Trophoblast cell (in vitro differentiated cells and primary cell): ENCODE measurements around the gene LINGO3.
"Not testable (repeated sequence)": the region's sequence is repeated elsewhere in the genome, so short reads cannot be mapped to it uniquely, and the experiment has no call there.

Source experiments
- DNase-seq, 2 donors: peaks; one replicate each; pipeline ENCODE4 v3.0.0-alpha.2; 2016
- H2AFZ ChIP-seq: 2 replicates; pipeline ENCODE4 v1.6.1; 2013; ENCODE audit warnings: low read length, moderate library complexity, mild to moderate bottlenecking; ENCODE audit not compliant: insufficient read depth, poor library complexity
- H2AK5ac ChIP-seq: 2 replicates; pipeline ENCODE4 v1.6.1; 2013; ENCODE audit warnings: mild to moderate bottlenecking, low read length
- H2BK120ac ChIP-seq: 2 replicates; pipeline ENCODE4 v1.6.1; 2013; ENCODE audit warnings: low read length, mild to moderate bottlenecking, moderate library complexity; ENCODE audit not compliant: insufficient read depth, poor library complexity
- H2BK12ac ChIP-seq: 2 replicates; pipeline ENCODE4 v1.6.1; 2013; ENCODE audit warnings: mild to moderate bottlenecking, low read length, moderate library complexity
- H2BK5ac ChIP-seq: 2 replicates; pipeline ENCODE4 v1.6.1; 2013; ENCODE audit warnings: low read length, low read depth, moderate library complexity, mild to moderate bottlenecking; ENCODE audit not compliant: poor library complexity
- H3K14ac ChIP-seq: 2 replicates; pipeline ENCODE4 v1.6.1; 2013; ENCODE audit warnings: mild to moderate bottlenecking, low read length
- H3K18ac ChIP-seq: 2 replicates; pipeline ENCODE4 v1.6.1; 2013; ENCODE audit warnings: mild to moderate bottlenecking, low read length
- H3K23ac ChIP-seq: 2 replicates; pipeline ENCODE4 v1.6.1; 2013; ENCODE audit warnings: low read length
- H3K27ac ChIP-seq: 2 replicates; pipeline ENCODE4 v1.5.1; 2013; ENCODE audit warnings: low read depth, mild to moderate bottlenecking, inconsistent platforms, low read length, moderate library complexity
- H3K27me3 ChIP-seq: 2 replicates; pipeline ENCODE4 v1.6.1; 2013; ENCODE audit warnings: inconsistent platforms, mild to moderate bottlenecking, low read length, moderate library complexity; ENCODE audit not compliant: insufficient read depth
- H3K36me3 ChIP-seq, 2 experiments: 1 replicate in 1 of 2; 2 replicates in 1 of 2; pipeline ENCODE4 v1.6.1; 2013; ENCODE audit warnings: low read length in 2 of 2, mild to moderate bottlenecking in 2 of 2, moderate library complexity in 1 of 2; ENCODE audit not compliant: insufficient read depth in 2 of 2, control insufficient read depth in 1 of 2
- H3K4ac ChIP-seq: 2 replicates; pipeline ENCODE4 v1.6.1; 2013; ENCODE audit warnings: low read depth, mild to moderate bottlenecking, low read length, moderate library complexity
- H3K4me1 ChIP-seq, 2 experiments: 1 replicate in 1 of 2; 2 replicates in 1 of 2; pipeline ENCODE4 v1.6.1; 2013; ENCODE audit warnings: low read length in 2 of 2, mild to moderate bottlenecking in 2 of 2, moderate library complexity in 1 of 2; ENCODE audit not compliant: insufficient read depth in 2 of 2, control insufficient read depth in 1 of 2
- H3K4me2 ChIP-seq: 2 replicates; pipeline ENCODE4 v1.6.1; 2013; ENCODE audit warnings: inconsistent platforms, mild to moderate bottlenecking, low read length, moderate library complexity
- H3K4me3 ChIP-seq: 2 replicates; pipeline ENCODE4 v1.5.1; 2013; ENCODE audit warnings: mild to moderate bottlenecking, low read depth, low read length, inconsistent platforms
- H3K79me1 ChIP-seq: one replicate; pipeline ENCODE4 v1.6.1; 2013; ENCODE audit warnings: low read length
- H3K79me2 ChIP-seq: 2 replicates; pipeline ENCODE4 v1.6.1; 2013; ENCODE audit warnings: low read length, mild to moderate bottlenecking; ENCODE audit not compliant: control insufficient read depth, insufficient read depth, poor library complexity
- H3K9ac ChIP-seq: 2 replicates; pipeline ENCODE4 v1.6.1; 2013; ENCODE audit warnings: mild to moderate bottlenecking, low read length
- H3K9me3 ChIP-seq: 2 replicates; pipeline ENCODE4 v1.6.1; 2013; ENCODE audit warnings: low read depth, mild to moderate bottlenecking, control low read depth, inconsistent platforms, low read length; ENCODE audit not compliant: insufficient read depth
- H4K12ac ChIP-seq: 2 replicates; pipeline ENCODE4 v1.6.1; 2013; ENCODE audit warnings: low read depth, mild to moderate bottlenecking, low read length, moderate library complexity
- H4K8ac ChIP-seq: 2 replicates; pipeline ENCODE4 v1.6.1; 2013; ENCODE audit warnings: low read depth, mild to moderate bottlenecking, low read length, moderate library complexity
- H4K91ac ChIP-seq: one replicate; pipeline ENCODE4 v1.6.1; 2013; ENCODE audit warnings: low read depth, mild to moderate bottlenecking, low read length, moderate library complexity
- WGBS: extraction: QIAGEN DNeasy Blood & Tissue Kit; methylation state at CpG from one replicate; pipeline ENCODE4 v1.1.7; 2013; ENCODE audit warnings: missing lambda C conversion rate; ENCODE audit not compliant: insufficient read length, insufficient coverage; ENCODE audit errors: extremely low coverage; 5-methylcytosine and 5-hydroxymethylcytosine counted together

The LINGO3 gene

DNA sequence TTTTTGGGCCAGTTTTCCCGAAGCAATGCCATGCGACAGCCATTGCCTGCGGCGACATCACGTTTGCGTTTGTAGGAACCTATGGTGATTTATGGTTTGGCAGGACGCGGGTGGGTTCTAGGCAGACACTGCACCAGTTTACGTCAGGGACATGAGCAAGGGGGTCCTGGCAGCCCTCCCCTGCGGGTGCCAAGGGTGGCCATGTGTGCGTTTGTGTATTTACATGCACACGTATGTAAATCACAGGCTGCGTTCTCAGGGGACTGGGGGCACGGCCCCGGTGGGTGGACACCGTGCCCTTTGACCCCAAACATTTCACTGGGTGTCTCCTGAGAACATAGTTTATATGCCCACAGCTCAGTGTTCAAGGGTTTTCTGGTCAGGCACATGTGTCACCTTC, 42.7 kb upstream of the LINGO3 start:
- H3K9ac ChIP-seq: no peak overlapping the region
- H2BK120ac ChIP-seq: no peak overlapping the region
- no CpG with 5 or more reads among the region's 16 CpGs for WGBS
- no peaks in the 10 kb centered on the region for H3K9me3 ChIP-seq
- H3K4me2 ChIP-seq: no peak overlapping the region
- H2BK12ac ChIP-seq: no peak overlapping the region
- no peak overlapping the region for H3K4ac ChIP-seq
- DNase-seq: no peak
- H3K4me1 ChIP-seq: no peaks in the 10 kb centered on the region
- H3K23ac ChIP-seq: no peak overlapping the region
- H3K27ac ChIP-seq: no peak overlapping the region
- H3K14ac ChIP-seq: no peak overlapping the region
- H4K8ac ChIP-seq: no peak overlapping the region
- no peak overlapping the region for H4K12ac ChIP-seq
- no peaks in the 10 kb centered on the region for H3K79me2 ChIP-seq
- no peak overlapping the region for H4K91ac ChIP-seq
- no peak overlapping the region for H2AK5ac ChIP-seq
- H3K4me3 ChIP-seq: no peak overlapping the region
- H3K18ac ChIP-seq: no peak overlapping the region
- H2BK5ac ChIP-seq: no peak overlapping the region
- H3K79me1 ChIP-seq: no peaks in the 10 kb centered on the region
- H2AFZ ChIP-seq: no peak overlapping the region
- H3K36me3 ChIP-seq: peaks cover 27 to 36% of the 10 kb centered on the region in 2 experiments
- H3K27me3 ChIP-seq: no peaks in the 10 kb centered on the region

DNA sequence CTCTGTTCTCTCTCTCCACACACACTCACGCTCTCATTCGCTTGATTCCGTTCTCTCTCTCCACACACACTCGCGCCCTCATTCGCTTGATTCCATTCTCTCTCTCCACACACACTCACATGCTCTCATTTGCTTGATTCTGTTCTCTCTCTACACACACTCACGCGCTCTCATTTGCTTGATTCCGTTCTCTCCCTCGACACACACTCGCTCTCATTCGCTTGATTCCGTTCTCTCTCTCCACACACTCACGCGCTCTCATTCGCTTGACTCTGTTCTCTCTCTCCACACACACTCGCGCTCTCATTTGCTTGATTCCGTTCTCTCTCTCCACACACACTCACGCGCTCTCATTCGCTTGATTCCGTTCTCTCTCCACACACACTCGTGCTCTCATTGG, 41.9 kb upstream of the LINGO3 start:
- not testable (repeated sequence) for DNase-seq, H4K8ac ChIP-seq
- 98% methylated on average over 23 of the region's 24 CpGs for WGBS

DNA sequence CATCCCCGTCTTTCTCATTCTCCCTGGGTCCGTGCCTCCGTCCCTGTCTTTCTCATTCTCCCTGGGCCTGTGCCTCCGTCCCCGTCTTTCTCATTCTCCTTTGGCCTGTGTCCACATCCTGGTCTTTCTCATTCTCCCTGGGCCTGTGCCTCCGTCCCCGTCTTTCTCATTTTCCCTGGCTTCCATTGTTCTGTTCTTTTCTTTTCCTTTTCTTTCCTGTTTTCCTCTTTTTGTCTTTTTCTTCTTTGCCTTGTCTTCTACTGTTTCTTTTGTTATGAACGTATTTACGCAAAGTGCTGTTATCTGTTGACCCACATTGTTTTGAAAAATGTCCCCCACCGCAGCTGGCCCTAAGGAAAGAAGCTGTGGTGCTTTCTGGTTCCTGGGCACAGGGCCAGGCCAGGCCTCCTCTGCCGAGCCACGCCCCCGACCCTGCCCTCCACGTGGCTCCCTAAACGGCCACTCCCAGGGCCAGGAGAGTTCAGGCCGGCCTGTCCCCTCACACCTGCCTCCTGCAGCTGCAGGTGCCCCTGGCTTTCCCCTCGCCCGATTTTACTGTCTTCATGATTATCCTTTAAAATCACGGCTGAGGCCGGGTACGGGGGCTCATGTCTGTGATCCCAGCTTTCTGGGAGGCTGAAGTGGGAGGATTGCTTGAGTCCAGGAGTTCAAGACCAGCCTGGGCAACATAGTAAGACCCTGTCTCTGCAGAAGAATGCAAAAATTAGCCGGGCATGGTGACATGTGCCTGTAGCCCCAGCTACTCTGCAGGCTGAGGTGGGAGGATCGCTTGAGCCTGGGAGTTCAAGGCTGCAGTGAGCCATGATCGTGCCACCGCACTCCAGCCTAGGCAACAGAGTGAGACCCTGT, 38.1 kb upstream of the LINGO3 start:
- Histone ChIP-seq H3K4me3 (no peak overlapping the region), H2AFZ (no peak overlapping the region), H2BK5ac (no peak overlapping the region), H3K27ac (no peak overlapping the region), H3K4ac (no peak overlapping the region), H4K12ac (no peak overlapping the region), H3K18ac (no peak overlapping the region), H3K9ac (no peak overlapping the region), H3K79me1 (peaks cover 9% of the 10 kb centered on the region), H2AK5ac (no peak overlapping the region), H3K14ac (no peak overlapping the region), H4K8ac (no peak overlapping the region), H3K4me2 (no peak overlapping the region), H3K27me3 (no peaks in the 10 kb centered on the region), H3K79me2 (peaks cover 4% of the 10 kb centered on the region), H3K4me1 (peaks cover 10 to 11% of the 10 kb centered on the region in 2 experiments), H3K9me3 (no peaks in the 10 kb centered on the region), H4K91ac (no peak overlapping the region), H2BK120ac (no peak overlapping the region), H2BK12ac (no peak overlapping the region), H3K23ac (no peak overlapping the region), H3K36me3 (peaks cover 17 to 29% of the 10 kb centered on the region in 2 experiments)
- no CpG with 5 or more reads among the region's 25 CpGs for WGBS
- no peak for DNase-seq

More for the DNA sequence above, 41.9 kb upstream of the LINGO3 start:
- H4K12ac ChIP-seq, H3K4me3 ChIP-seq, H3K27ac ChIP-seq, H3K4me1 ChIP-seq, H3K4ac ChIP-seq, H2BK12ac ChIP-seq, H3K27me3 ChIP-seq, H3K23ac ChIP-seq, H3K79me1 ChIP-seq, H3K18ac ChIP-seq, H2BK5ac ChIP-seq, H3K79me2 ChIP-seq, H3K4me2 ChIP-seq, H3K9me3 ChIP-seq, H2BK120ac ChIP-seq, H3K14ac ChIP-seq, H2AK5ac ChIP-seq, H4K91ac ChIP-seq, H3K9ac ChIP-seq, H2AFZ ChIP-seq: not testable (repeated sequence)
- H3K36me3 ChIP-seq: peaks cover 27 to 41% of the 10 kb centered on the region in 2 experiments

DNA sequence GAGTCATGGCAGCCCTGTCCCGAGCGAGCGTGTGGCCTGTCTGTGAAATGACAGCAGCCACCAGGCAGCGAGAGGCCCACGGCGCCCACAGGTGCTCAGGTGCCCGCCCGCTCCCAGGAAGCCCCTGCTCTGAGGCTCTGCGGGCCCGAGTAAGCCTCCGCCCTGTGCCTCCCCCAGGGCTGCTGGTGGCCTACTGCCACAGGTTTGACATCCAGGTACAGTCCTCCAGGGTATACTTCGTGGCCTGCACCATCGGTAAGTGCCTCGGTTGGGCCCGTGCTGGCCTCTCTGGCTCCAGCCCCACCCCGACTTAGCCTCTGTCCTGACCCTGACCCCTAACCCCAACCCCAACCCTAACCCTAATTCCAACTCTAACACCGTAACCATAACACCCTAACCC, 37.1 kb upstream of the LINGO3 start:
- H3K36me3 ChIP-seq: peaks cover 24 to 27% of the 10 kb centered on the region in 2 experiments
- peaks cover 16 to 17% of the 10 kb centered on the region in 2 experiments for H3K4me1 ChIP-seq
- no peak overlapping the region for H2AFZ ChIP-seq
- no peak overlapping the region for H3K23ac ChIP-seq
- H3K4me3 ChIP-seq: no peak overlapping the region
- no peak overlapping the region for H2BK120ac ChIP-seq
- no peak overlapping the region for H2BK5ac ChIP-seq
- no peak overlapping the region for H3K14ac ChIP-seq
- H3K79me1 ChIP-seq: peaks cover 12% of the 10 kb centered on the region
- WGBS: 100% methylated on average over 1 of the region's 17 CpGs
- H3K27ac ChIP-seq: no peak overlapping the region
- no peak overlapping the region for H2AK5ac ChIP-seq
- no peak overlapping the region for H3K4ac ChIP-seq
- H3K27me3 ChIP-seq: no peaks in the 10 kb centered on the region
- H3K79me2 ChIP-seq: peaks cover 4% of the 10 kb centered on the region
- no peak overlapping the region for H4K8ac ChIP-seq
- no peaks in the 10 kb centered on the region for H3K9me3 ChIP-seq
- H4K12ac ChIP-seq: no peak overlapping the region
- no peak overlapping the region for H4K91ac ChIP-seq
- H3K18ac ChIP-seq: no peak overlapping the region
- no peak for DNase-seq
- no peak overlapping the region for H3K9ac ChIP-seq
- H2BK12ac ChIP-seq: no peak overlapping the region
- H3K4me2 ChIP-seq: no peak overlapping the region
